Measurements from ENCODE around the gene FIZ1.

DNA sequence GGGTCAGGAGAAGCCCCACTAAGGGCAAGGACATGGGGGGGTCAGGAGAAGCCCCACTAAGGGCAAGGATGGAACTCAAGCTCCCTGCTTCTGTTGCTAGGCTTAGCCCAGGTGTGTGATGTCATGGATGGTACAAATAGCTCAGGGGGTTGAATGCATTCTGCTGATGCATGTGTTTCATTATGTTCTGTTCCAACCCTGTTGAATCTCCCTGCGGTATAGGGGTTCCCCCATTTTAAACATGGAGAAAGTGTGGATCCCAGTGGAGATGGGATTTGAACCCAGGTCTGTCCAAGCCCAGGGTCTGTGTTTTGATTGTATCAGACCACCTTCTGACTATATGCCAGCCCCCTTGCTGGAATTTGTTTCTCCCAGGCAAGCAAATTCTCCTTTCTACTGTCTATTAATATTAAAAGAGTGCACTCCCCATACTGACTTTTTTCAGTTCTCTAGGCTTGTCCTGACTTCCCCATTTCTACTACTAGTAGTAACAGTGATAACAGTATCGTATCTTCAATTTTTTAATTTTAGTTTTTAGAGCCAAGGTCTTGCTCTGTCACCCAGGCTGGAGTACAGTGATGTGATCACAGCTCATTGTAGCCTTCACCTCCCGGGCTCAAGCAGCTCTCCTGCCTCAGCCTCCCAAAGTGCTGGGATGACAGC is 12.8 kb upstream of the FIZ1 start:
- TF ChIP-seq POLR2A (IDR thresholded peaks at IDR 0.05; ENCODE audit: low read depth, low read length) = no peak
- no peak for TF ChIP-seq POLR2AphosphoS5 (IDR thresholded peaks at IDR 0.05; ENCODE audit: low read depth, low read length)
